Measurements from ENCODE around the gene ADAT1. TPM values are rescaled to one million over a fixed set of nuclear protein-coding genes. Genes with fewer than 3 reads are reported as not detected.

Gene ADAT1
- total and polyA plus RNA-seq, 2 donors (not counting 1 experiment from before 2014, with no cell fraction given) = 28.4 to 71.2 TPM

DNA sequence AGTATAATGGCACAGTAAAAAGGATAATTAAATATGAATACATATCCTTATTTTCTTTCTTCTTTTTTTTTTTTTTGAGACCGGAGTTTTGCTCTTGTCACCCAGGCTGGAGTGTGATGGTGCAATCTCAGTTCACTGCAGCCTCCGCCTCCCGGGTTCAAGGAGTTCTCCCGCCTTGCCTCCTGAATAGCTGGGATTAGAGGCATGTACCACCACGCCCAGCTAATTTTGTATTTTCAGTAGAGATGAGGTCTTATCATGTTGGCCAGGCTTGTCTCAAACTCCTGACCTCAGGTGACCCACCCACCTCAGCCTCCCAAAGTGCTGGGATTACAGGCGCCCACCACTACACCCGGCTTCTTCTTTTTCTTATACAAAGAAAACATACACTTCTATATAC lies 44.9 kb downstream of the ADAT1 start:
- ATAC-seq (ENCODE audit: low read depth) (no peak), DNase-seq (no peak)
- whole genome bisulfite sequencing (ENCODE audit: insufficient coverage) = 93% methylated on average over 4 of the region's 7 CpGs
- Mint-ChIP-seq H3K4me3 (no peak overlapping the region), H3K4me1 (peaks cover 48% of the 10 kb centered on the region), H3K27me3 (no peaks in the 10 kb centered on the region), H3K27ac (no peak overlapping the region), H3K9me3 (ENCODE audit: insufficient read depth) (no peaks in the 10 kb centered on the region)
- ChIA-PET CTCF (no interaction called here), POLR2A (no interaction called here)
- Histone ChIP-seq H3K27me3 (replicated peaks in 1 of 4; ENCODE audit: control extremely low read depth in 1 of 4, control insufficient read depth in 3 of 4, insufficient read depth in 4 of 4, low read length in 3 of 4) (no peaks in the 10 kb centered on the region), H3K36me3 (replicated peaks in 1 of 2; ENCODE audit: control extremely low read depth in 1 of 2, control insufficient read depth in 1 of 2, extremely low read depth in 1 of 2, insufficient read depth in 2 of 2, low read length in 1 of 2) (peaks cover 15 to 52% of the 10 kb centered on the region in 2 experiments), H2AFZ (ENCODE audit: insufficient read depth, low read depth, low read length, poor library complexity, severe bottlenecking) (no peak overlapping the region), H3K4me1 (ENCODE audit: control insufficient read depth in 2 of 2, insufficient read depth in 2 of 2, low read length in 2 of 2) (peaks cover 17 to 62% of the 10 kb centered on the region in 2 donors), H4K20me1 (ENCODE audit: control insufficient read depth, insufficient read depth, low read length, poor library complexity, severe bottlenecking) (peaks cover 20% of the 10 kb centered on the region), H3K4me2 (replicated peaks; ENCODE audit: low read depth, low read length, poor library complexity, severe bottlenecking) (no peak overlapping the region), H3K79me2 (ENCODE audit: control insufficient read depth, insufficient read depth, low read length) (peaks cover 20% of the 10 kb centered on the region), H3K4me3 (ENCODE audit: control extremely low read depth in 1 of 5, extremely low read depth in 1 of 5, insufficient read depth in 1 of 5, low read depth in 2 of 5, low read length in 4 of 5) (no peak overlapping the region), H3K27ac (ENCODE audit: low read length in 2 of 2) (no peak overlapping the region), H3K9me3 (ENCODE audit: control extremely low read depth in 1 of 3, control insufficient read depth in 2 of 3, insufficient read depth in 1 of 3, low read length in 2 of 3) (no peaks in the 10 kb centered on the region), H3K9ac (ENCODE audit: low read length) (no peak overlapping the region)
- TF ChIP-seq EZH2 (IDR thresholded peaks at IDR 0.05; ENCODE audit: borderline replicate concordance, insufficient read depth, low read depth, low read length, poor library complexity, severe bottlenecking) = no peak
- TF ChIP-seq, protein P1, sequence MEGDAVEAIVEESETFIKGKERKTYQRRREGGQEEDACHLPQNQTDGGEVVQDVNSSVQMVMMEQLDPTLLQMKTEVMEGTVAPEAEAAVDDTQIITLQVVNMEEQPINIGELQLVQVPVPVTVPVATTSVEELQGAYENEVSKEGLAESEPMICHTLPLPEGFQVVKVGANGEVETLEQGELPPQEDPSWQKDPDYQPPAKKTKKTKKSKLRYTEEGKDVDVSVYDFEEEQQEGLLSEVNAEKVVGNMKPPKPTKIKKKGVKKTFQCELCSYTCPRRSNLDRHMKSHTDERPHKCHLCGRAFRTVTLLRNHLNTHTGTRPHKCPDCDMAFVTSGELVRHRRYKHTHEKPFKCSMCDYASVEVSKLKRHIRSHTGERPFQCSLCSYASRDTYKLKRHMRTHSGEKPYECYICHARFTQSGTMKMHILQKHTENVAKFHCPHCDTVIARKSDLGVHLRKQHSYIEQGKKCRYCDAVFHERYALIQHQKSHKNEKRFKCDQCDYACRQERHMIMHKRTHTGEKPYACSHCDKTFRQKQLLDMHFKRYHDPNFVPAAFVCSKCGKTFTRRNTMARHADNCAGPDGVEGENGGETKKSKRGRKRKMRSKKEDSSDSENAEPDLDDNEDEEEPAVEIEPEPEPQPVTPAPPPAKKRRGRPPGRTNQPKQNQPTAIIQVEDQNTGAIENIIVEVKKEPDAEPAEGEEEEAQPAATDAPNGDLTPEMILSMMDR (IDR thresholded peaks at IDR 0.05) = no peak
- intact Hi-C loops (cut with micrococcal nuclease) = no loop called here

DNA sequence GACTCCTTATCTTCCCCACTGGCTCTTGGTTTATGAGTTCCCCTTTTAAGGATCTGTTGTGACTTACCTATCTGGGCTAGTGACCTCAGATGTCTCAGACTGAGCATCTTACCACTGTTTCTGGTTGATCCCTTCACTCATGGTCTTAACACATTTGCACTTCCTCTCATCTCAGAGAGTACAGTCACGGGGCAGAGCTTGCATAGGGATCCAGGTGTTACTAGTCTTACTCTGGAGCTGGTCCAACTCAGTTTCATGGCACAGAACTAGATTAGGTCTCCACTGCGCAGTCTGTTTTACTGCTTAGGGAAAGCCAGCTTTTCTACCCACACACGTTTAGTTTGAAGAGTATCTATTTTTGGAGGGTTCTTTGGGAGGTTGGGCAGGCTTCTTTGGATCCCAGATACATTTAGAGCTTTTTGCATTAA lies 46.7 kb downstream of the ADAT1 start:
- H3K4me1 Mint-ChIP-seq = peaks cover 59% of the 10 kb centered on the region
- H3K4me3 ChIP-seq (ENCODE audit: control extremely low read depth in 1 of 5, extremely low read depth in 1 of 5, insufficient read depth in 1 of 5, low read depth in 2 of 5, low read length in 4 of 5) = no peak overlapping the region
- no peak overlapping the region for H3K4me3 Mint-ChIP-seq
- ChIA-PET CTCF (interaction anchor here (1.8 kb wide), 1 partner anchor 12 kb away, joined by 4 read pairs; no protein-coding TSS in a partner anchor), POLR2A (no interaction called here)
- H3K9me3 Mint-ChIP-seq (ENCODE audit: insufficient read depth) = no peaks in the 10 kb centered on the region
- no peak for ATAC-seq (ENCODE audit: low read depth)
- no peak overlapping the region for H3K4me2 ChIP-seq (replicated peaks; ENCODE audit: low read depth, low read length, poor library complexity, severe bottlenecking)
- H3K27ac ChIP-seq (ENCODE audit: low read length in 2 of 2) = peak overlapping the region in 1 of 2 donors; percentile 54
- peaks cover 17 to 67% of the 10 kb centered on the region in 2 experiments for H3K36me3 ChIP-seq (replicated peaks in 1 of 2; ENCODE audit: control extremely low read depth in 1 of 2, control insufficient read depth in 1 of 2, extremely low read depth in 1 of 2, insufficient read depth in 2 of 2, low read length in 1 of 2)
- no peak overlapping the region for H2AFZ ChIP-seq (ENCODE audit: insufficient read depth, low read depth, low read length, poor library complexity, severe bottlenecking)
- no peak overlapping the region for H3K9ac ChIP-seq (ENCODE audit: low read length)
- peaks cover 25% of the 10 kb centered on the region for H4K20me1 ChIP-seq (ENCODE audit: control insufficient read depth, insufficient read depth, low read length, poor library complexity, severe bottlenecking)
- no peaks in the 10 kb centered on the region for H3K27me3 Mint-ChIP-seq
- WGBS (ENCODE audit: insufficient coverage) = 50% methylated on average over 1 of the region's 3 CpGs
- H3K27me3 ChIP-seq (replicated peaks in 1 of 4; ENCODE audit: control extremely low read depth in 1 of 4, control insufficient read depth in 3 of 4, insufficient read depth in 4 of 4, low read length in 3 of 4) = no peaks in the 10 kb centered on the region
- intact Hi-C loops (cut with micrococcal nuclease) = no loop called here
- no peaks in the 10 kb centered on the region for H3K9me3 ChIP-seq (ENCODE audit: control extremely low read depth in 1 of 3, control insufficient read depth in 2 of 3, insufficient read depth in 1 of 3, low read length in 2 of 3)
- DNase-seq = no peak
- H3K4me1 ChIP-seq (ENCODE audit: control insufficient read depth in 2 of 2, insufficient read depth in 2 of 2, low read length in 2 of 2) = peaks cover 18 to 67% of the 10 kb centered on the region in 2 donors
- H3K79me2 ChIP-seq (ENCODE audit: control insufficient read depth, insufficient read depth, low read length) = peaks cover 38% of the 10 kb centered on the region
- TF ChIP-seq EZH2 (IDR thresholded peaks at IDR 0.05; ENCODE audit: borderline replicate concordance, insufficient read depth, low read depth, low read length, poor library complexity, severe bottlenecking) = no peak
- TF ChIP-seq, protein P1 (IDR thresholded peaks at IDR 0.05) = no peak
- peak overlapping the region; percentile 47 for H3K27ac Mint-ChIP-seq

Data from B cell (primary cell).